Stimulated activated CD8-positive, alpha-beta memory T cell treated with anti-CD3 and anti-CD28 coated beads, Interleukin-12 subunit alpha, Interleukin-12 subunit beta, amount 100 ng/mL, for 24 hours (primary cell): ENCODE data around the gene VWA5A.

Experiments
- DNase-seq: peaks from one replicate; pipeline ENCODE4 v3.0.0-alpha.2; 2020; ENCODE audit errors: extremely low read depth

Gene VWA5A

DNA sequence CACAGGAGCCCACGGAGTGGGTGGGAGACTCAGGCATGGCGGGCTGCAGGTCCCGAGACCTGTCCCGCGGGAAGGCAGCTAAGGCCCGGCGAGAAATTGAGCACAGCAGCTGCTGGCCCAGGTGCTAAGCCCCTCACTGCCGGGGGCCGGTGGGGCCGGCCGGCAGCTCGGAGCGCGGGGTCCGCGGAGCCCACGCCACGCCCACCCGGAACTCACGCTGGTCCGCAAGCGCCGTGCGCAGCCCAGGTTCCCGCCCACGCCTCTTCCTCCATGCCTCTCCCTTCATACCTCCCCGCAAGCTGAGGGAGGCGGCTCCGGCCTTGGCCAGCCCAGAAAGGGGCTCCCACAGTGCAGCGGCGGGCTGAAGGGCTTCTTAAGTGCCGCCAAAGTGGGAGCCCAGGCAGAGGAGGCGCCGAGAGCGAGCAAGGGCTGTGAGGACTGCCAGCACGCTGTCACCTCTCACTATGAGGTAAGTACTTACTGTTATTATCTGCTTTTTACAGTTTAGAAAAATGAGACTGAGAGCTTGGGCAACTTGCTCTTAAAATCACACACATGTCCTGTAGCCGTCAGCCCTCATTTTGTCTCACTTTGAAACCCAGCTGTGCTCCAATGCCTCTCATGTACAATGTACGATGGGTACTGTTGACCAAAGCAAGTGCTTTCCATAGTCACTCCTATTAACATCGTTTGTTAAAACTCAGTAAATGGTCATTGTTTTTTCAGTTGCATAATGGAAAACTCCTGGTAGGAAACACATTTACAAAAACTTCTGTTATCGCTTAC is 55.7 kb downstream of the VWA5A start:
- no peak for DNase-seq

DNA sequence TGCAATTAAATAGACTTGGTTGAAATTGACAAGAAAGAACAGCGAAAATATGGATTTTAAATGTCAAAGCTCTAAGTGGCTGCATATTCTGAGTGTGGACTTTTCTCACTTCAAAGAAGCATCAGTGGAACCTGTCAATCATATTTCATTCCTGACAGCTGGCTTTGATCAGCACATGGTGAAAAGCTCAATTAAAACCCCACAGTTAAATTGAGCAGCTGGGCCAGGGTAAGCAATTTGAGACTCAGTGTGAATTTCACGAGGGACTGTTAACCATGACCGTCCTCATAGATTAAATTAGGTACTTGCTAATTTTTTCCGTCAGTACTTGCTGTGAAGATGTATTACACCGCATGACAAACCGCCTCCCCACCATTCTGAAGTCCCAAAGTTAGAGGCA is 56.9 kb downstream of the VWA5A start:
- no peak for DNase-seq

DNA sequence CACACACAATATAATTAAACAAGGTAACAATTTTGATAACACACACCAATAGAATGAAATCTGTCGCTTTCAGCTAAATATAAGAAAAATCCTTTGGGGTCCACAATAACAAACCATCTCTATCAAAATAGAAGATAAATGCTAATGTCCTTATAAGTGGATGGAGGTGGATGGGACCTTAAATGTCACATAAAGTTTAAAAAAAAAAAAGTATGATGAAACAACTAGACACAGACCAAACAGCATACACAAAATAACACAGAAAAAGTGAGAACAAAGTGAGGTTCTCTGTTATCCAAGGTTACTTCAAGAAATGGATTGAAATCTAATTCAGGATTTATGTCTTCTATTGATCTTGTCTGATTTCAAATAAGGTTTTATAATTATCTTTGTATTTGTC is 57.3 kb downstream of the VWA5A start:
- no peak for DNase-seq

- DNase-seq, result no peak
Observed at GRCh38 chr11:124174001-124174583, 58.8 kb downstream of the VWA5A start.

DNA sequence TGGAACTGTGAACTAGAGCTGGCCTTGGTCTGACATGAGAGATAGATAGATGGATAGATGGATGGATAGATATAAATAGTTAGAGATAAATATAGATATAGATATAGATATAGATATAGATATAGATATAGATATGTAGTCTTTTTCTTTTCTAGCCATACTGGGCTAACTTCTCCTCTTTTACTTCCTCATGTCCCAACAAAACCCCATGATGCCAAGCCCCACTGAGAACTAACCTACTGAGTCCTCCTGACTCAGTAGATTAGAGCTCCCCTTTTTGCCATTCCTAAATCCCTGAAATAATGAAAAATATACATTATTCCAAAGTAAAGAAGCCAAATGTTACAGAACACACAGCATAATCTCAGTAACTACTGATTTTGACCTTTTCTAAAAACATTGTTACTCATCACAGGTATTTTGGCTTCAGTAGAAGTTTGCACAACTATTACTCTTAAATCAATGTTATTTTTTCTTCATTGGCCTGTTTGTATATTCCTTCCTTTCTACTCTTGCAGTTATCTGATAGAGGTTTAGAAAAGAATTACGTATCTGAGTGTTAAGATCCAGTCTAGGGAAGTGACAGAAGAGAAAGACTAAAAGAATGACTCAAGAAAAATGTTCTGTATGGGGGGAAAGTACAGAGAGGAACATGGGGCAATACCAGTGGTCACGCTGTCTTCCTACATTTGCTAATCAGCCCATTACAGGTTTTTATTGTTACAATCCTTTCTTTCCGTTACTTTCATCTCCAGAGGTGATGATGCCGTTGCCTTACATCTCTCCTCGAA is 61.9 kb downstream of the VWA5A start:
- DNase-seq, result no peak

GRCh38 chr11:124179310-124179709 is 64.1 kb downstream of the VWA5A start:
- no peak for DNase-seq

DNA sequence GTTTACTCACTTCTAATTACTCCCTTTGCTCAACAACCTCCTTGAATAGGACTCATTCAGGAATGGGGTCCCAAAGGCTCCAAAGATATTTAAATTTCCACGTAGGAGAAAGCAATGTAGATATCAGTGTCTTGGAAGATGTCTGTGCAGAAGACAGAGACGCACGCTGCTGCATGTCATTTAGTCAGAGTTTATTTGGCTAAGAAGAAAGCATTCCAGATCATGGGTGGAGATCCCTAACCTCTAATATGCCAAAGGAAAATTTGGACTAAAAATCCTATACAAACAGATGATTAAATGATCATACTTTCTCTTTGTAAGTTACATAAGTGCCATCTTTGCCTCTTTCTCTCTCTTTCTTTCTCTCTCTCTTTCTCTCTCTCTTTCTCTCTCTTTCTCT is 67.8 kb downstream of the VWA5A start, which contains the start of gene OR10D3:
OR10D3 (plus strand) TSS at position 278 of the 400 bp plus-strand sequence. CDS start 1,925 bp downstream, outside the sequence.
- no peak for DNase-seq

DNA sequence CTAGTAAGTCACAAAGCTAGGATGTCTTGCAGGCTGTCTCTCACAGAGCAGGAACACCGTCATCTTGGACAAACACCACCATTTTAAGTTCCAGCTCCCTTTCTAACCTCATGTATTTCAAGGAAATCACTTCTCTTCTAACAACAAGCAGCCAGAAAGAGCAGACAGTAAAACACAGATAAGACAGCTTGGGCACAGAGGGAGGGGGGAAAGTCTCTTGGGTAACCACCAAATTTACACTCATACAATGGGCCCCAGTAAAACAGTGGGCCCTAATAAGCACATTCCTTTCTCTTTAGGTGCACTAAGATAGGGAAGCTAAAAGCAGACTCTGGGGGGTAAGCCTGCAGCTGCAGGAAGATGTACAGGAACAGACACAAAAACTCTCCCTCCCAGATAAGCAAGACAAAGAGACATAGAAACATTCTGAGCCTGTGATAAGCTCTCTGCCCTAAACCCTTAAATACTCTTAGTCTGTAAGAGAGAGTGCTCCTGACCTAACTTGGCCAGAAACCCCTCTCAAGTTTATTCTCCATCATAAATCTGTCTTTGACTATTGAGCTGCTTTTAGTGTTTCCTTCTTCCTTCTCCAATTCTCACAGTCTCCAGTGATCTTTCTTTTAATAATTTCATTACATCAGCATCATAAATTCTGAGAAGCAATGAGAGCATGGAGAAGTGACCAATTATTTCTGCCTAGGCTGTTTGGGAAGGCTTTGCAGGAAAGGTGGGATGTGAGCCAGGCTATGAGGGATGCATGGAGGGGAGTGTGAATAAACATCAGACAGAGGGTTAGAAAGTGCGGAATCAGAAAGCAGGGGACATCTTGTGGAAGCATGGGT is 75.3 kb downstream of the VWA5A start:
- no peak for DNase-seq

DNA sequence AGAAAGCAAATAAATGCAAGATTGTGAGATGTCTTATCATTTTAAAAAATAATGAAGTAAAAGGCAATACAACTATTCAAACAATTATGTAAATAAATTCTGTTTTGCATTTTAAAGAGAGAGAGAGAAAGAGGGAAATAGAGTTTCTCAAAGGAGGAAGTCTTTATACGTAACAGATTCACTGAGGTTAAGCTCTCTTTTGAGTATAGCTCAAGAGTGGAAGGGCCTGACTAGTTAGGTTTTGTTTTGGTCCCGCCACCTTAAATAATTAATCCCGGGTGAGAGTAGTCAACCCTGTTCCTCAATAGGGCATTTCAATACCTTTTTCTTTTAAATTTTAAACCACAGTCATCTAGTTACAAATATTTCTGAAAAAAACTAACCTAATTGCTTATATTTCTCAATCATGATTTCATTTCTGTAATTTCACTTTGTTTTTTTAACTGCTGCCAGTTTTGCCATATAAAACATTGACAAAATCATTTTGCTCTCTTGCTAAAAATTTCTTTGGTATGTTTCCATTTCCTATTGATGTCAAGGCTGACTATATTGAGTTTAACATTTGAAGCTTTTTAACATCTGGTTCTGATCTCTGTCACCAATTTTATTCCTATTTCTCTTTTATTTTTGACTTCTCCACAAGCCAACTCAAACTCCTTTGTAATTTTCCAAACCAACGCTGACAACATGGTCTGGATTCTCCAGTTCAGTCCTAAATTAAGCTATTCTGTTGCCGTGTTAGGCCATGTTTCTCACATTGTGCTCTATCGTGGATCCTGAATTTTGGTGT is 78.2 kb downstream of the VWA5A start:
- no peak for DNase-seq

DNA sequence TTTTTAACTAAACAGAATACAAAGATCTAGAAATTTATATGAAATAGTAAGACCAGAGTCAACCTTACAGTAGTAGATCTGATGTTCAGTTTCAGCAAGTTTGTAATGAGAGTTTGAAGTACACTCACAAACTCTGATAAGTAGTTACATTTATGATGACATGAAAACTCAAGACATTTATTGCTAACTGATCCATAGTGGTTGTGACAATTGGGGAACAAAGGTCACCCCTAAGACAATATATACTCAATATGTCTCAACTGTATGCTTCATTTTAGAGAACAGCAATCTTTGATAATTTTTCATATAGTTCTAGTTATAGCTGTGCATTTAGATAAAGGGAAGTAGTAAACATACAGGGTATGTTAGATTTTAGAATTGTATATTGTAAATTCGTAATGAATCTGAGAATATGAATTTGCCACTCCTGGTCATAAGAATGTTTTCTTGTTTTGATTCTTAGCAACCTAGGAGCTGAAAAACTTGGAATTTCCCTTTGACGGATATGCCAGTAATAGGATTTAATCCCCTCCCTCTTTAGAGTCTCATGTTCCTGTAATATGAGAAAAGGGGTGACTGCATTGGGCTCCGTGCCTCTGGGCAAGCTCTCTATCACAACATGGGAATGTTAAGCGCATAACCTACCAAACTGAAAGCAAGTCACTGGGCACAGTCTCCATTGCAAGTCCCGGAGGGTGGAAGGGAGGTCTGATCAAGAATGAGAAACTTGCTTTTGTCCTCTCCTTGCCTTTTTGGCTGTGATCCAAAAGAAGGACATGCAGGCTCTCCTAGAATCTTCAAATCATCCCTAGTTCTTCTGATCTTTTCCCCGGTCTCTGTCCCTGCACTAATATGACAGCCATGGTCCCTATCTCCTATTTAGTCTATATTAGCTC is 79.3 kb downstream of the VWA5A start:
- no peak for DNase-seq

DNA sequence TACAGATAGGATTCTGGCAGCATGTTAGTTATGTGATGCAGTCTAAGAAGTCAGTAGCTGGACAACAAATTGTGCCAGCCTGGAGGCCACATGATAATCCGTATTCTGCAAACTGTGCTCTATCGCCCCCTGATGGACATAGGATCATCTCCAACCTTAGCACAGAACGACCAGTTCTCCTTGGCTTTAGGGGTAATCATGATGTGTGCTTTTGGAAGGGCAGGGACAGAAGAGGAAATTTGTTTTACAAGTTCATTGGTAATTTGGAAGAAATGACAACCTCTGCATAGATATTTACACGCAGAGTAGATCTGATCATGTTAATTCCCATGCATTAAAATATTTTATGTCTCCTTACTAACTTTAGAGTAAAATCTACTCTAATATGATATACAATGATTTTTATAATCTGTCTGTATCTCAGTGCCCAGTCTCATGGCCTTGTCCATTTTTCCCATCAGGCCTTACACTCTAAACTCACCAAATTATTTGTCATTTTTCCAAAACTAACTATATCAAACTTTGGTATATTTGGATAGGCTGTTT is 80.0 kb downstream of the VWA5A start:
- no peak for DNase-seq
